Sigmoid colon (tissue), 4 donors: Measurements from ENCODE around the gene TYMS.

ENCODE experiments used
- CTCF ChIP-seq, 4 experiments: fragments of 450-650 bp in 3 of 4; fragments of 200-600 bp in 1 of 4; IDR thresholded peaks; one replicate each; pipeline ENCODE4 v1.5.1; 2016 to 2019; ENCODE audit warnings: antibody characterized with exemption in 4 of 4, mild to moderate bottlenecking in 3 of 4, moderate library complexity in 2 of 4
- EP300 ChIP-seq, 4 donors: sonication (generic); formaldehyde crosslinking; IDR thresholded peaks; one replicate each; pipeline ENCODE4 v1.6.1; 2017; ENCODE audit warnings: antibody characterized with exemption in 4 of 4
- POLR2AphosphoS5 ChIP-seq, 4 donors: sonication (generic); formaldehyde crosslinking; IDR thresholded peaks; one replicate each; pipeline ENCODE4 v1.6.1; 2017; ENCODE audit warnings: antibody characterized with exemption in 4 of 4

DNA sequence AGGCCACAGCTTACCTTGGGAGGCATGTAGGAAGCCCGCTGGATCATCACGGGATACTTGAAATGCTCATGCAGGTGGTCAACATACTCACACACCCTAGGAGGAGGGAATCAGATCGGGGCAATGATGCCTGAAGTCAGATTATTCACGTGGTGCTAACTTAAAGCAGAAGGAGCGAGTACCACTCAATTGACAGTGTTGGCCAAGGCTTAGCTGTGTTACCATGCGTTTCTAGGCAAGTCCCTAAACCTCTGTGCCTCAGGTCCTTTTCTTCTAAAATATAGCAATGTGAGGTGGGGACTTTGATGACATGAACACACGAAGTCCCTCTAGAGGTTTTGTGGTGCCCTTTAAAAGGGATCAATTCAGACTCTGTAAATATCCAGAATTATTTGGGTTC, 17.9 kb downstream of the TYMS start:
- TF ChIP-seq CTCF (IDR thresholded peaks at IDR 0.05) (no peak), EP300 (IDR thresholded peaks at IDR 0.05) (no peak), POLR2AphosphoS5 (IDR thresholded peaks at IDR 0.05) (no peak)
